ENCODE results near the gene MYO5B.
"Not testable (repeated sequence)": the region's sequence is repeated elsewhere in the genome, so short reads cannot be mapped to it uniquely, and the experiment has no call there.

The MYO5B gene

DNA sequence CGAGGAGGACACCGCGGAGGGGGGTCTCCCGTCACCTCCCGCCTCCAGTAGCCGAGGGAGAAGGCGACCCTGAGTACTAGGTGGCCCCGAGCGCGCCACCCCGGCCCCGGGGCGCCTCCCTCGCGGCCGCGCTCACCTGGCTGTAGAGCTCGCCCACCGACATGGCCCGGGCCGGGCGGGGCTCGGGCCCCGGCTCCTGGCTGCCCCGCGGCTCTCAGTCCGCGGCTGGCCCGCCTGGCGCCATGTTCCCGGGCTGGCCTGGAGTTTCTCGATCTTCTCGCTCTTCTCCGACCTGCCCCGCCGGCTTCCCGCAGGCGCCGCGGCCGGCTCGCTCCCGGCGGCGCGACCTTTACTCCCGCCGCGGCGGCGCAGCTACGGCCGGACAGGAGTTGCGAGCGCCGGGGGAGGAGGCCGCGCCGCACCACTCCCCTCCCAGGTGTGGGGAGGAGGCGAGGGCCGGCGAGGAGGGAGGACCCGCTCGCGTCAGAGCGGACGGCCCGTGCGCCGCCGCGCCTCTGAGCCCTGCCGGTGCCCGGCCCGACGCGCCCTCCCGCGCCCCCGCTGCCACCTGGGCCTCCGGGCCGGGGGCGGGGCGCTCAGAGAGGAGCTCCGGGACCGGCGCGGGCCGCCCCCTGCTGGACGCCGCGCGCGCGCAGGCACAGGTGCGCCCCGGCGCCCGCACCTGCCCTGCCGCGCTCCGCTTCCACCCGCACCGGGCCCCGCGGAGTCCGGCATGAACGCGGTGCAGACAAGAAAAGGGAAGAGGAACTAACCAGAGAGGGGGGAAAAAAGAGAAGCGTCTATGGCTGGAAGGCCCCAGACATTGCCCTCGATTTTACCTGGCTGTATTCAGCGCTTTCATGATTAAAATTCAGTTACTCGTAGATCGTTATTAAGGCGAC lies at the start of gene MYO5B:
Gene MYO5B (minus strand): TSS at position 517 of the 902 bp plus-strand sequence. CDS start 354 bp downstream, at position 163.
- no peak for DNase-seq

DNA sequence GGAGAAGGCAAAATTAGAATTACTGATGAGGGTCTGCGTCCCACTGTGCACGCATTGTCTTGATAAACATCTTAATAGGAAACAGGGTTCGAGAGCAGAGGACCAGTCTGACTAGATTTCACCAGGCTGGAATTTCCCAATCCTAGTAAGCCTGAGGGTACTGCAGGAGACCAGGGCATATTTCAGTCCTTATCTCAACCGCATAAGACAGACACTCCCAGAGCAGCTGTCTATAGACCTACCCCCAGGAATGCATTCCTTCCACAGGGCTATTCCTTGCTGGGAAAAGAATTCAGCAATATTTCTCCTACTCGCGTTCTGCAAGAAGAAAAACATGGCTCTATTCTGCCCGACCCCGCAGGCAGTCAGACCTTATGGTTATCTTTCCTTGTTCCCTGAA lies 46.8 kb upstream of the MYO5B start:
- not testable (repeated sequence) for DNase-seq

DNA sequence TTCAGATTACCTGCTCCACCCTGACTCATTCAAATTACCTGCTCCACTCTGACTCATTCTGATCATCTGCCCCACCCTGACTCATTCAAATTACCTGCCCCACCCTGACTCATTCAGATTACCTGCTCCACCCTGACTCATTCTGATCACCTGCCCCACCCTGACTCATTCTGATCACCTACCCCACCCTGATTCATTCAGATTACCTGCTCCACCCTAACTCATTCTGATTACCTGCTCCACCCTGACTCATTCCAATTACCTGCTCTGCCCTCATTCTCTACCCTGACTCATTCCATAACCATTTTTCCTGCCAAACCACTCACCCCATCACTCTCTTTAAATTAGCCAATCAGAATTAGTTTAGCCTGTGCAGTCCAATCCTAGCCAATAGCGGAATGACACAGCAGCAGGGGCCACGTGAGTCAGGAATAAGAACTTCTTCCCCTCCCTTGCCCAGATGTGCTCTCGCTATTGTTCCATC lies 45.2 kb upstream of the MYO5B start:
- DNase-seq: no peak

DNA sequence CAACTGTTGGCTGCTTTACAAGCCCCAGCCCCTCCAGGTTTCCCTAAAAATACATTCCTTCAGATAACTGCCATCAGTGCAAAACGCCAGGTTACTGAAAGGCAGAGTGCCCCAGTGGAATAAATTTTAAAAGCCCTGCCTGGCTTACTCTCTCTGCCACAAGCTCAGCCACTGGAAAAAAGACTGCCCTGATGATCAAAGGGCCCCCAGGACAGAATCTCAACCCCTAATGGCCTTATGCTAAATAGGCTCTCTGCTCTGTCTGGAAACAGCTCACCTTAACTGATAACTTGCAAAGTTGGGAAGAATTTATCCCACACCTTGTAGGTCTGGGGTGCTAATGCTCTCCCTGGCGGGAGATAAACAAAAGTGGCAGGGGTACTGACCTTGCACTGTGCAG lies 37.5 kb upstream of the MYO5B start:
- DNase-seq: no peak

DNA sequence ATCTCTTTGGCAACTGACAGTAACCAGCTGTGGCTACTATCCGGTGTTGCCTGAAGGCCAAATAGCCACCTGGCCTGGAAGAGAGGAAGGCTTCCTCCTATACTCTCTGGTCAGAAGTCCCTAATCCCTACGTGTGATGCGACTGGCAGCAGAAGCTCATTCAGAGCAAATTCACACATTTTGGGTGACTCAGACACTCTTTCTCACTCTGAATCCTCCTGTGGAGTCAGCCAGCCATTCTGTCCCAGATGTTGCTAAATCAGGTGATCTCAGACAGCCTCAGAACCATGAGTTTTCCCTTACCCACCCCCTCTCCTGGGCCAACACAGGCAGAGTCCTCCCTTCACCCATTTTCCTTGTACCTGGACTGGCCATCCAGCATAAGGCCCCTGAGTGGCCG lies 36.7 kb upstream of the MYO5B start:
- no peak for DNase-seq

DNA sequence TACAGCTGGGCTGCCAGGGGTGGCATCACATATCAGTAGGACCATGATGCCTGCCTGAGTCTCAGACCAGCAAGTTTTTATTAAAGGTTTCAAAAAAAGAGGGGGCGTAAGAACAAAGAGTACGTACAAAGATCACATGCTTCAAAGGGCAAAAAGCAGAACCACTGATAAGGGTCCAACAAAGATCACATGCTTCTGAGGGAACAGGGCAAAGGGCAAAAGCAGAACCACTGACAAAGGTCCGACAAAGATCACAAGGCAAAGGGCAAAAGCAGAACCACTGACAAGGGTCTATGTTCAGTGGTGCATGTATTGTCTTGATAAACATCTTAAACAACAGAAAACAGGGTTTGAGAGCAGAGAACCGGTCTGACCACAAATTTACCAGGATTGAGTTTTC lies 25.3 kb upstream of the MYO5B start:
- DNase-seq: not testable (repeated sequence)

DNA sequence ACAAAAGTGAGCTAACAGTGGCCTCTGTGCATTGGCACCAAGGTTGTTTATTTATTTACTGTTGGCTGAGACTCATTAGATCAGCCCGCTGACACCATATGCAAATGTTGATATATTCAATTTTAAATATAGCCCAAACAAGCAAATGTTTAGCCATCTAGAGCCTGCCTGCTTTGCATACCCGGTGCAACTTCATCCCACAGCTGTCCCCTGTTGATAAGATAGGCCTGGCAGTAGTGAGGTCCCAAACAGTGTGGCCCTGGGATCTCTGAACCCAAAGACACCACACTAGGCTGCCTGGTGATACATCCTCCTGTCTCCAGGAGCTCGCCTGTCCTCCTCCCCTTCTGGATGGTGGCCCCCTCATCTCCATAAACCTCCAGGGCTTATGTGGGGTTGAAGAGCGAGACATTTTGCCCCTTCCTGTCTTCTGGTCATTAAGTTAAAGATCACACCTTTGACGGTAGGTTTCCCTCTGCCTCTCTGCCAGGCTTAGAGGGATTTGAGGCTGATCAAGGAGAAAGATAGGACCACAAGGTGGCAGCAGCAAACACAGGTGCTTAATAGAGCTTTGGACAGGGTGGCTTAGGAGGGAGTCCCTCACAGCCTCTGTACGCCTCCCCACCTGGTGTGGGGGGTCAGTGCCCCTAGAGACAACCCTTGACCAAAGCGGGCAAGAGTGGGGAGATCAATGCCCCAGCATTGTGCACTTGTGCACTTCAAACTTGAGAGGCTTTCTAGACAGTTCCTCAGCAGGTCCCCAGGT lies 23.7 kb upstream of the MYO5B start:
- DNase-seq: no peak

DNA sequence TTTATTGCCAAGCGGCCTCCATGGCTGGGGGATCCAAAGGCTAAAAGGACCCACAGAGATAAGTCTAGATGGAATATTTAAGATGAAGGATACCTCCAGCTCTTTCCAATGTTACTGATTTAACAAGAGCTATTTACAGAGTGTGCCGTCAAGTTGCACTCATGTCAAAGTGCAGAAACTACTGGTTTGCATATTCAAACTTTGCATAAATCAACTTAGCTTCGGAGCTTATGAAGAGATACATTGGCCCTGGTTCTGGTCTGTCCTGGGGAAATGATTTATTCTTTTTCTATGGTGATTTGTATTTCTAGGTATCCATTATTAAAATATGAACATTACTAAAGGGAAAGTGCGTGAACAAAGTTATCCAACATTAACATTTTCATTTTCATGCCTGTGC lies 14.4 kb upstream of the MYO5B start:
- DNase-seq: no peak

DNA sequence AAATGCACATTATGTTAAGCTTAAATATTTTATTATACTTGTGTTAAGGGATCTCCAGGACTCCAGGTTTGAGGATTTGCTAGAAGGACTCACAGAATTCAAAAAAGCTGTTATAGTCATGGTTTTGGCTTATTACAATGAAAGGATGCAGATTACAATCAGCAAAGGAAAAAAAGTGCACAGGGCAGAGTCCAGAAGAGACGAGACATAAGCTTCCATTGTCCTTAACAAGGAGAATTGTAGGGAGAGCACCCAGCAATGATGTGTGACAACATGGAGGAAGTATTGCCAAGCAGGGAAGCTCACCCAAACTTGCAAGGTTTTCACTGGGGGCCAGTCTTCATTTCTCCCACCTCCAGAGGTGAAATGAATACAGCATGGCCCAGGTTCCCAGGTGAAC lies 12.8 kb upstream of the MYO5B start:
- no peak for DNase-seq

DNA sequence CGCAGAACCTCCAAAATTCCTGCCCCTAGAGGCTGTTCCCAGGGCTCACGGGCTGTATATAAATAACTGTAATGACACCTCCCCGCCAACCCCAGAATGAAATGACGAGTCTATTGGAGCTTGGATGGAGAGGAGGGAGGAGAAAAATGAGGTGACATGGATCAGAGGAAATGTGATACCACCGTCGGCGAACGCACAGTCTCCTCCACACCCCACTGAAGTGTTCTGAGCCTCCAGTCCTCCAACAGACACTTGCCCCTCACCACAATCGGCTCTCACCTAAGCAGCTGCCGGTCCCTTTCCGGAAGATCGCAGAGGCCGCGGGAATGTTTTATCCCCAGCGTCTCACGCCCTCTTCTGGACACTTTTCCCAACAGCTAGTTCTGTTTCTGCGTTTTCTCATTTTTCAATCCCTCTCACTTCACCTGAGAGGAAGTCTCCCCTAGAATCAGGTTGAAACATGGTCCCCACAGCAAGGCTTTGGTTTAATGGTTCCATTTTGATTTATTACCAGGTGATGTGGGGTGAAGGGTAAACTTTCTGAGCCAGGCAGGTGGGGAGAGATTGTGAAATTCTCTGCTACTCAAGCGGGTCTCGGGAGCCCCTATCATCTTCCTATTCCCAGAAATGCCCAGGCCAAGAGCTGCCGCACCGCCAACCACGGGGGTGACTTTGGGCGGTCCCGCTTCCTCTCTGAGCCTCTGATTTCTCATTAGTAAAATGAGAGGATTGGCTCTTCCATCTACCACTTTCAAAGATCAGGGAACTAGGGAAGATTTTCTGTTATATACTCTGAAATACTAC lies 9.1 kb upstream of the MYO5B start:
- no peak for DNase-seq

DNA sequence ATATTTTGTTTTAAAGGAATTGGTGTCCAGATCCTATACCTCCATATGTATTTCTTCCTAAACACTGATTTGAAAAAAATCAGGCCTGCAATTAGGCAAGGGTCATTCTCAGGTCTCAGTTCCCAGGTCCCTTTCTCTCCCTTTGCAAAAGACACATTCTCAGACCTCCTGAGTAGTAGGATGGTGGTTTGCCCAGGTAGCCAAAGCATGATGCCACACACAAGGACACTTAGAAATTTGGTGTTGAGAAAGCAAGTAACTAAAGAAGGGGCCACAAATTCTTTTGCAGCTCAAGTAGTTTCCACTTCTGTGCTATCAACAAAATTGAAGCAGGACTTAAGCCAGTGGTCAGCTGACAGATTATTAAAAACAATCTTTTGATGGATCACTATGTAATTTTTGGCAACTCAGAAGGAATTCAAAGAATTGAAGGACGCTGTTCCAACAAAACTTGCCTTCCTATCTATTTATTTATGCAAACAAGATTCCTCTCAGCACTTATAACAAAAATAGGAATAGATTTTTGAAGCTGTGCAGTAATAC lies 6.6 kb upstream of the MYO5B start:
- DNase-seq: no peak

DNA sequence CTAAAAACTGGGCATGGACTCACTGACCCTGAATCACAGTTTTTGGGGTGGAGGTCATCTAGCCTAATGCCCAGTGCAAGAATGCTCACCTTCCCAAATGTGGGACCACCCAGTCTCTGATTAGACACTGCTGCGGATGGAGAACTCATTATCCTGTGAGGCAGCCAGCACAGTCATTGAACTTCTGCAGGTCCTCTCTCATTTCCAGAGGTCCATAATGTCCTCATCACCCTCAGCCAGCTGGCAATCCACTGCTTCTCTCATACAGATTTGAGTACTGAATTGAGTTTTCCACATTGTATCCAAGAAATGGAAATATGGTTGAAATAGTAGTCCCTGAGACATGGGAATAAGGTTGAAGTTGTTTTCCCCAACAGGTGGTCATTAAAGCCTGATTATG lies 5.0 kb upstream of the MYO5B start:
- no peak for DNase-seq

DNA sequence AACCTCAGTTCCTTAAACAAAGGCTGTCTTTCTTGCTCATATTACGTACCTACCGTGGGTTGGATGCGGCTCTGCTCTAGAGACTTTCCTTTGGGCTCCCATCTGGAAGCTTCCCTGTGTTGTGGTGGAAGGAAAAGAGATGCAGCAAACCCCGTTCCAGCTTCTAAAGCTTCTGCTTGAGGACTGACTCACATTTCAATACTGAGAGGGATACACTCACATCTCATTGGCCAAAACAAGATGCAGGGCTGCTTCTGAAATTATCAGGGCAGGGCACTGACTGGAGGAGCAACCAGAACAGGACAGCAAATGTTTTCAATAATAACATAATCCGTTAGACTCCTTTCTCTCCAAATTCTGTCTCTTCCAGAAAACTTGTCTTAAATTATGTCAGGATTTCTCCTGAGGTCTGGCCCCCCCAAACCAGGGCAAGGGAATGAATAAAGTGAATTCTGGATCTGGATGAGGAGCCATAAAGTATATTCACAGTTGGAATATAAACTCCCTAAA lies 4.5 kb upstream of the MYO5B start:
- DNase-seq: no peak

DNA sequence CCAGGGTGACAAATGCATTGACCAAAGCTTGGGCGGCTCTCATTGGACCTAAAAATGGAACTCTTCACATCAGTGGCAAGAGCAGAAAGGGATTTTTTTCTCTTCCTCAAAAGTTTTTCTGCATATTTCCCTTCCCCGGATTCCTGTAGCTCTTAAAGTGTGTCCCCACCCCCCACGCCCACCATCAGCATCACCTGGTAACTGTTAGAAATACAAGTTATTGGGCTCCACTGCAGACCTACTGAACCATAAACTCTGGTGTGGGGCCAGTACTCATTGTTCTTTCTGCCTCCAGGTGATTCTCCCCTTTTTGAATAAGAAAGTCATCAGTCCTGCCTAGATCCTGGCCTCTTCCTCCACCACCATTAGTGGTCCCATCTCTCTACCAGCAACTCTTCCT lies 1.3 kb upstream of the MYO5B start:
- no peak for DNase-seq

DNA sequence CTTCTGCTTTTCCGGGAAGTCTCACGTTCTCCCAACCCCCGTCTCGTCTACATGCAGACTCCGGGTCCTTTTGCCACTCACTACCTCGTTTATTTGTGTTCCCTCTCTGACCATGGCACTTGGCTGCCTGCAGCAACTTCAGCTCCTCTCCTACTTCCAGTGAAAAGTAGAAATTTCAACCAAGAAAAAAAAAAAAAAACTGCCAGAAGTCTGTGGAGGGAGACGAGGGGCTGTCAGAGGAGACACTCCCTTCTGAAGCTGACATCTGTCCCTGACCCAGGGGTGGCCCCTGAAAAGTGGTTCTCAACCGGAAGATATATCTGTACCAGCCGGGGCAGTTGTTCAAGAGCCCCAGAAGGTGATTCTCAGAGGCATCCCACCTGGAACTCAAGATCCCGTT lies 742 bp upstream of the MYO5B start:
- DNase-seq: no peak

DNA sequence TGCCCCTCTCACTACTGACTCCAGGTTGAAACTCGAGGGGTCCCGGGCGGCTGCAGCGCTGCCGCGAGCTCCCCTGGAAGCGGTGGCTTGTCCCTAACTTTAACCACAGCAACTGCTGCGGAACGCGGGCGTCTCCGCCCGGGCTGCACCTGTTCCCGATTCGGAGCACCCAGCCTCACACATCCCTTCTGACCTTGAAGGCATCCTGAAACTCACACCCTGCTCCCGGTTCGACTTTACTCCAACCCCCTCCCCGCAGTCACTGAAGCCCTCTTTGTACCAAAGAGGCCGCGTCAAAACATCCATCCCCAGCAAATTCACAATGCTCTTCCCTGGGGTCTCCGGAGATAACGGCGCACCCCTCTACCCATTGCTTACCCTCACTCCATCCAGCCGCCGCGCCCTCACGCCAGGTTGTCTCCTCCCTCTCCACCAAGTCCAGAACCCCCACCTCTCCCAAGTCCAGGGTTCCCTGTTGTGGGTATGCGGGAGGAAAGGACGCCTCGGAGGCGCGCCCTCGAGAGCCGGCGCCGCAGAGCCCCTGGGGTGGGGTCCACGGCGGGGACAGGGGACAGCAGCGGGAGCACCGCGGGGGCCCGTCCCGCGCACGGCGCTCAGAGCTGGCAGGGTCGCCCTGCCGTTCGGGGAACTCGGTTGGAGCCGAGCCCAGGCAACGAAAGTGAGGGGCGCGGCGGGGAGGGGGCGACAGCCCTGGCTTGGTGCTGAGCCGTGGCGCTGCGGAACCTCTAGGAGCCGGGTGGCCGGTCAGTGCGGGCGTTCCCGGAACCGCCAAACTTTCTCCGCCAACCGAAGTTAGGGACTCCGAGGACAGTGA lies 934 bp downstream of the MYO5B start:
- no peak for DNase-seq

DNA sequence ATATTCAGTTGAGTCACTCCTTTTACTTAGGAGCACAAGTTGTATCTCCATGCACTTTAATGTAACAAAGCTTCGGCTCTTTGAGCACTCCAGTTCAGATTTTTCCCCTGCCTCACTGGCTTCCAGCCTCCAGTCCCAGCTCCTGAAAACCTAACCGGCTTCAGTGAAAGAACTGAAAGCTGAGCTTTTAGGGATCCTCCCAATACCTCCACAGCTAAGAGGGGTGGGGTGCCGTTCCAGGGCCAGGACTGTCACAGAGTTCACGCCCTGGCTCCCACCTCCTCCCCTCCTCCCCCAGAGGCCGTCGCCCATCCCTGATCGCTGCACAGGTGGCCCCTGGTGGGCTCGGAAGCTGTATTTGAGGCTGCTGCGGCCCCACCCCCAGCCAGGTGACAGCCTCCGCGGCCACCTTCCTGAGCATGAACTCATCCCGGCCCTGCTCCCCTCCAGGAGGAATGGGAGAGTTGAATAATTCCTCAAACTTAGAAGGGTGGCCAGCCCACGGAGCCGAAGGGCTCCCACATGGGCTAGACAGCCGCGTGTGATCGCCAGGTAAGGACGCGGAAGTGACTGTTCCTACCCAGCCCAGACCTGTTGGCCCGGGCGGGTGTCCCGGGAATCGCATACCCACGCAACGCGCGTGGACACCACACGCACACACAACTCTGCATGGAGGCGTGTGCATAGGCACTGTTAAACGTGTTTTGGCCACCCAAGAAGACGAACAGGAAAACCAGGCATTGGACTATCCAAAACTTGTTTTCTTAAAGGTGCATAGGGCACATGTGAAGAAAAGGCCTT lies 1.8 kb downstream of the MYO5B start:
- DNase-seq: no peak

DNA sequence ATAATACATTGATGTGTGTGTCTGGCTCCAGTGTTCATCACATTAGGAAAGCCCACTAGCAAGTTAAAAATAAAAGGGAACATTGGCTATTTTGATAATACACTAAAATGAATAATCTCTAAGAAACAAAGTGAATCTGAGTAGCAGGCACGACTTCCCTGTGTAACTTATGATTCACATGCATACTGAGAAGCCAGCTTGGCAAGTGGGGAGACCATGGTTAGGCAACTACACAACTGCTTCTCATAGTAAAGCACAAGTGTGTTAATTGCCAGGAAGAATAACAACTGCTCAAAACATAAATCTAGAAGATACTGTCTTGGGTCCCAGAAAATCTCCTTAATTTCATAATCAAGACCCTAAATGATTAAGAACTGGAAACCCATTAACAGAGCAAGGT lies 4.0 kb downstream of the MYO5B start:
- DNase-seq: no peak

DNA sequence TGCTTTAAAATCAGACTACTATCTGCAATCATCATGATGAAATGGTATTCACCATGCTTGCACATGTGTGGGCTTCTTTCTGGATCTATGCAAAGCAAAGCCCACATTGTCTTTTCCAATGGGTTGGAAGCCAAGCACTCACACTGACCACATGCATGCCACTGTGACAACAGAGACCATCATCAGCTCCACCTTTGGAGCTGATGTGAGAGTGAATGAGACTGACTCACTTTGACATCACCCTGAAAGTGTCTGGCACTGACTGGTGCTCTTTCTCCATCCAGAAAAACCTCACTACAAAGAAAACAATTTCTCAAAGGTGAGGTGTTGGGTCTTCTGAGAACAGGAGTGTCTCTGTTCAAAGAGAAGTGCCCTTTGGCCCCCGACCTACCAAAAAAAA lies 4.7 kb downstream of the MYO5B start:
- no peak for DNase-seq

DNA sequence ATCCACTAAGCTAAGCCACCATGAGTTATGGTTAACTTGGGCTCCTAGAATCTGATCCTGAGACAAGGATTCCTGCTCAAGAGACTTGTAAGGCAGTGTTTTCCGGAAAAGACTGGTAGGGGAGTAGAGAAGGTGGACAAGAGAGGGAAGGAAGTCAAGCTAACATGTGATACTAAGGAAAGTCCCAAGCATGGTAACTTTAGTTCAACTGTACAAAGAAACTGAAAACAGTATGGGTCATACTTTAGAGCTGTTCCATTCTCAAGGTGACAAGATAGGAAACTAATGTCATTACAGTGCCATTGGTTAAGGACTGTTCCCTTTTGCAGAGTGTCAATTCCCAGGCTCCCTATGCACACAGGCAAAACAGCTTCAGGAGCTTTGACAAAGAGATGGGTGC lies 5.8 kb downstream of the MYO5B start:
- no peak for DNase-seq

DNA sequence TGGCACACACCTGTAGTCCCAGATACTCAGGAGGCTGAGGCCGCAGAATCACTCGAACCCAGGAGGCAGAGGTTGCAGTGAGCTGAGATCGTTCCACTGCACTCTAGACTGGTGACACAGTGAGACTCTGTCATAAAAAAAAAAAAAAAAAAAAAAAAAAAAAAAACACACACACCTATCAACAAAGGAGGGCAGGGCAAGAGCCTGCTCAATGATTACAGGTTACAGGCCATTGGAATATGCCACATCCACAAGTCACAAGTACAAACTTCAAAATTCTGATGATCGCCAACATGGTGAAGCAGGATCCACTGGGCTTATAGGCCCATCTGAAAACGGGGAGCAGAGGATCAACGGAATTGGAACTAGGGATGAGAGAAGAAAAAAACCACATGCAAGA lies 6.3 kb downstream of the MYO5B start:
- no peak for DNase-seq
